Bronchial epithelial cell (primary cell): ENCODE results near the gene LTBP1. TPM values are rescaled to one million over a fixed set of nuclear protein-coding genes. Genes with fewer than 3 reads are reported as not detected.
A peak's percentile ranks its signal among the peaks of the same experiment; 100 is the strongest.

Source experiments
- DNase-seq: peaks from one replicate; pipeline ENCODE4 v3.0.0-alpha.2; 2010; ENCODE audit warnings: low read depth
- FAIRE-seq: peaks from 2 replicates; lab custom pipeline; 2011; peaks lifted over from hg19 to GRCh38; lab: Jason Lieb, UNC
- H3K27me3 ChIP-seq: 2 replicates; pipeline ENCODE4 v1.5.1; 2011; ENCODE audit warnings: low read length; ENCODE audit not compliant: control insufficient read depth, insufficient read depth
- H3K36me3 ChIP-seq: 2 replicates; pipeline ENCODE4 v1.5.1; 2011; ENCODE audit warnings: low read length; ENCODE audit not compliant: control insufficient read depth, insufficient read depth
- H3K4me3 ChIP-seq: 2 replicates; pipeline ENCODE4 v1.5.1; 2011; ENCODE audit warnings: mild to moderate bottlenecking, low read depth, low read length, control low read depth
- CTCF ChIP-seq: IDR thresholded peaks from 2 replicates; pipeline ENCODE4 v1.5.1; 2011; ENCODE audit warnings: mild to moderate bottlenecking, moderate library complexity, low read length, control low read depth, inconsistent platforms; ENCODE audit not compliant: insufficient read depth, severe bottlenecking
- total RNA-seq: library from RNA; depleted of rRNA; stranded (reverse); fragments of >200 nt; gene quantifications from 2 replicates; pipeline ENCODE4 v1.2.1, GENCODE V29; 2014

The LTBP1 gene
- total RNA-seq, 1 donor from 2014 or later: 6.6 TPM

GRCh38 chr2:33029459-33029858 lies 82.7 kb downstream of the LTBP1 start:
- Histone ChIP-seq H3K36me3 (no peaks in the 10 kb centered on the region), H3K27me3 (no peaks in the 10 kb centered on the region), H3K4me3 (no peak overlapping the region)
- TF ChIP-seq CTCF: no peak
- no peak for DNase-seq
- no peak for FAIRE-seq

GRCh38 chr2:33029926-33030325 lies 83.2 kb downstream of the LTBP1 start:
- no peak for FAIRE-seq
- no peak for TF ChIP-seq CTCF
- Histone ChIP-seq H3K27me3 (no peaks in the 10 kb centered on the region), H3K36me3 (no peaks in the 10 kb centered on the region), H3K4me3 (no peak overlapping the region)
- DNase-seq: no peak

GRCh38 chr2:33030326-33030725 lies 83.6 kb downstream of the LTBP1 start:
- FAIRE-seq (no peak), DNase-seq (no peak)
- H3K36me3 ChIP-seq: no peaks in the 10 kb centered on the region
- no peaks in the 10 kb centered on the region for H3K27me3 ChIP-seq
- H3K4me3 ChIP-seq: no peak overlapping the region
- TF ChIP-seq CTCF: no peak

GRCh38 chr2:33032245-33032644 lies 85.5 kb downstream of the LTBP1 start:
- no peak for TF ChIP-seq CTCF
- H3K4me3 ChIP-seq: no peak overlapping the region
- no peaks in the 10 kb centered on the region for H3K36me3 ChIP-seq
- no peak for DNase-seq
- H3K27me3 ChIP-seq: no peaks in the 10 kb centered on the region
- no peak for FAIRE-seq

- peak; percentile 53 for TF ChIP-seq CTCF
- peak; percentile 44 for DNase-seq
- no peak overlapping the region for H3K4me3 ChIP-seq
- no peaks in the 10 kb centered on the region for H3K36me3 ChIP-seq
- no peak for FAIRE-seq
- H3K27me3 ChIP-seq: no peaks in the 10 kb centered on the region
Observed at GRCh38 chr2:33033606-33034081, 86.9 kb downstream of the LTBP1 start.

GRCh38 chr2:33034784-33035183 lies 88.0 kb downstream of the LTBP1 start:
- H3K4me3 ChIP-seq: no peak overlapping the region
- peak; percentile 36 for TF ChIP-seq CTCF
- FAIRE-seq (no peak), DNase-seq (no peak)
- H3K36me3 ChIP-seq: no peaks in the 10 kb centered on the region
- no peaks in the 10 kb centered on the region for H3K27me3 ChIP-seq
